Panc1 (cell line): ENCODE measurements around the gene NUDT3.

Experiments
- CTCF ChIP-seq: fragments of 450-650 bp; IDR thresholded peaks from 2 replicates; pipeline ENCODE4 v1.5.1; 2017; ENCODE audit warnings: mild to moderate bottlenecking
- REST ChIP-seq, 2 experiments: IDR thresholded peaks; 2 replicates each; pipeline ENCODE4 v1.6.1; 2011 to 2012; ENCODE audit warnings: low read depth in 2 of 2, control low read depth in 1 of 2, low read length in 1 of 2, mild to moderate bottlenecking in 1 of 2, moderate library complexity in 1 of 2; ENCODE audit not compliant: insufficient read depth in 1 of 2
- TCF7L2 ChIP-seq: IDR thresholded peaks from 2 replicates; pipeline ENCODE4 v1.6.1; 2011; ENCODE audit warnings: mild to moderate bottlenecking, low read depth, low read length, inconsistent platforms

GRCh38 chr6:34350137-34350933, 42.1 kb downstream of the NUDT3 start:
- TF ChIP-seq CTCF: no peak
- no peak for TF ChIP-seq REST (IDR thresholded peaks at IDR 0.05; ENCODE audit: insufficient read depth in 1 of 2, low read depth in 2 of 2, low read length in 1 of 2)
- TF ChIP-seq TCF7L2: no peak
